K562 (cell line): ENCODE measurements around the gene YIF1A.

Source experiments
- CREB1 ChIP-seq, 2 experiments: sonication (generic) in 1 of 2; formaldehyde crosslinking in 1 of 2; IDR thresholded peaks; 2 replicates each; pipeline versions ENCODE4 v1.6.1 to v1.8.0; 2012 to 2022; ENCODE audit warnings: inconsistent platforms in 1 of 2, mild to moderate bottlenecking in 1 of 2, missing genetic modification reagents in 1 of 2, moderate library complexity in 1 of 2
- EGR1 ChIP-seq: fragments of 450-650 bp; conservative IDR thresholded peaks from 2 replicates; pipeline ENCODE4 v1.6.1; 2017; ENCODE audit warnings: mild to moderate bottlenecking
- GATA2 ChIP-seq: sonication (generic); formaldehyde crosslinking; IDR thresholded peaks from 2 replicates; pipeline ENCODE4 v1.4.0; 2020; ENCODE audit warnings: mild to moderate bottlenecking, missing genetic modification reagents
- NCOA4 ChIP-seq: fragments of 450-650 bp; IDR thresholded peaks from 2 replicates; pipeline ENCODE4 v1.6.1; 2018; ENCODE audit warnings: mild to moderate bottlenecking; ENCODE audit not compliant: partially characterized antibody
- POLR2A ChIP-seq: fragments of 450-650 bp; conservative IDR thresholded peaks from 2 replicates; pipeline ENCODE4 v1.6.1; 2016
- SP1 ChIP-seq: sonication (generic); formaldehyde crosslinking; IDR thresholded peaks from 2 replicates; pipeline ENCODE4 v1.8.1; 2022; ENCODE audit warnings: mild to moderate bottlenecking, missing genetic modification reagents
- ZNF124 ChIP-seq: sonication (generic); formaldehyde crosslinking; IDR thresholded peaks from 2 replicates; pipeline ENCODE4 v1.8.1; 2022; ENCODE audit warnings: missing genetic modification reagents
- ZNF253 ChIP-seq: fragments of 250-450 bp; sonication (Bioruptor Pico); conservative IDR thresholded peaks from 2 replicates; pipeline ENCODE4 v1.6.1; 2021; ENCODE audit warnings: mild to moderate bottlenecking
- ZZZ3 ChIP-seq: fragments of 450-650 bp; IDR thresholded peaks from 2 replicates; pipeline ENCODE4 v1.6.1; 2016; ENCODE audit warnings: antibody characterized with exemption, mild to moderate bottlenecking, moderate library complexity
- TF ChIP-seq, protein P1 (sequence below), 3 experiments: IDR thresholded peaks in 2 of 3; conservative IDR thresholded peaks in 1 of 3; 2 replicates each; pipeline ENCODE4 v1.5.1; 2011 to 2012; ENCODE audit warnings: low read length in 3 of 3, mild to moderate bottlenecking in 3 of 3, control low read depth in 2 of 3, improper control_type of control experiment in 1 of 3, inconsistent platforms in 1 of 3, low read depth in 1 of 3, mixed read lengths in 1 of 3, moderate library complexity in 1 of 3; ENCODE audit not compliant: insufficient read depth in 2 of 3
- TF ChIP-seq, protein P2 (sequence below): sonication (generic); formaldehyde crosslinking; IDR thresholded peaks from 2 replicates; pipeline ENCODE4 v1.8.1; 2022; ENCODE audit warnings: missing genetic modification reagents

DNA sequence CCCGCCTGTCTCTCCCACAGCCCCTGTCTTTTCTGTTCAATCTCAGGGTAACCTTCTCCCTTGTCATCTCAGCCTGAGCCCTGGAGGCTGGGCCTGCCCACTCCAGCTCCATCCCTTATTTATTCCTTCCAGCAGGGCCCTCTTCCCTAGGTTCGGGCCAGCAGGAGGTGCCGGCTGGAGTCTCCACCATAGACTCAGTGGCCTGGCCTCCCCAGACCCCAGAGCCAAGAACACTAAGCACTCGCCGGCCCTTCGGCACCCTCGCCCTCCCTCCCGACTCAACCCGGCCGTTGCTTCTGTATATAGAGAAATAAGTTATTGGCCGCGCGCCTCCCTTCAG is 21.9 kb downstream of the YIF1A start:
- TF ChIP-seq EGR1 = no peak
- TF ChIP-seq CREB1 (IDR thresholded peaks at IDR 0.05) = no peak
- TF ChIP-seq CREB1 (CRISPR knock-in tag; IDR thresholded peaks at IDR 0.05) = no peak
- no peak for TF ChIP-seq POLR2A
- TF ChIP-seq ZNF124 (CRISPR knock-in tag) = no peak
- no peak for TF ChIP-seq GATA2 (CRISPR knock-in tag)
- TF ChIP-seq, protein P1, sequence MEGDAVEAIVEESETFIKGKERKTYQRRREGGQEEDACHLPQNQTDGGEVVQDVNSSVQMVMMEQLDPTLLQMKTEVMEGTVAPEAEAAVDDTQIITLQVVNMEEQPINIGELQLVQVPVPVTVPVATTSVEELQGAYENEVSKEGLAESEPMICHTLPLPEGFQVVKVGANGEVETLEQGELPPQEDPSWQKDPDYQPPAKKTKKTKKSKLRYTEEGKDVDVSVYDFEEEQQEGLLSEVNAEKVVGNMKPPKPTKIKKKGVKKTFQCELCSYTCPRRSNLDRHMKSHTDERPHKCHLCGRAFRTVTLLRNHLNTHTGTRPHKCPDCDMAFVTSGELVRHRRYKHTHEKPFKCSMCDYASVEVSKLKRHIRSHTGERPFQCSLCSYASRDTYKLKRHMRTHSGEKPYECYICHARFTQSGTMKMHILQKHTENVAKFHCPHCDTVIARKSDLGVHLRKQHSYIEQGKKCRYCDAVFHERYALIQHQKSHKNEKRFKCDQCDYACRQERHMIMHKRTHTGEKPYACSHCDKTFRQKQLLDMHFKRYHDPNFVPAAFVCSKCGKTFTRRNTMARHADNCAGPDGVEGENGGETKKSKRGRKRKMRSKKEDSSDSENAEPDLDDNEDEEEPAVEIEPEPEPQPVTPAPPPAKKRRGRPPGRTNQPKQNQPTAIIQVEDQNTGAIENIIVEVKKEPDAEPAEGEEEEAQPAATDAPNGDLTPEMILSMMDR (IDR thresholded peaks at IDR 0.05 in 2 of 3, conservative IDR thresholded peaks at IDR 0.05 in 1 of 3; ENCODE audit: insufficient read depth in 2 of 3, low read depth in 1 of 3, low read length in 3 of 3) = 0 out of 6 replicates have a peak, but pooled peaks of 1 of the 3 experiments have one; percentile 4
- no peak for TF ChIP-seq ZZZ3
- no peak for TF ChIP-seq SP1
- TF ChIP-seq ZNF253 = no peak
- no peak for TF ChIP-seq NCOA4
- TF ChIP-seq, protein P2, sequence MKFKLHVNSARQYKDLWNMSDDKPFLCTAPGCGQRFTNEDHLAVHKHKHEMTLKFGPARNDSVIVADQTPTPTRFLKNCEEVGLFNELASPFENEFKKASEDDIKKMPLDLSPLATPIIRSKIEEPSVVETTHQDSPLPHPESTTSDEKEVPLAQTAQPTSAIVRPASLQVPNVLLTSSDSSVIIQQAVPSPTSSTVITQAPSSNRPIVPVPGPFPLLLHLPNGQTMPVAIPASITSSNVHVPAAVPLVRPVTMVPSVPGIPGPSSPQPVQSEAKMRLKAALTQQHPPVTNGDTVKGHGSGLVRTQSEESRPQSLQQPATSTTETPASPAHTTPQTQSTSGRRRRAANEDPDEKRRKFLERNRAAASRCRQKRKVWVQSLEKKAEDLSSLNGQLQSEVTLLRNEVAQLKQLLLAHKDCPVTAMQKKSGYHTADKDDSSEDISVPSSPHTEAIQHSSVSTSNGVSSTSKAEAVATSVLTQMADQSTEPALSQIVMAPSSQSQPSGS (CRISPR knock-in tag) = no peak
